Upper lobe of left lung (tissue), 6 donors: ENCODE measurements around the gene M1AP. TPM values are rescaled to one million over a fixed set of nuclear protein-coding genes. Genes with fewer than 3 reads are reported as not detected.

Experiments used
- ATAC-seq, 2 donors: fragments of 200-7000 bp; cut with Tn5 transposase; one replicate each; pipeline ENCODE4 v1.9.1; 2022; ENCODE audit warnings: mild to moderate bottlenecking in 2 of 2, moderate library complexity in 2 of 2; ENCODE audit not compliant: low FRiP score in 2 of 2
- DNase-seq, 2 donors: peaks; one replicate each; pipeline ENCODE4 v3.0.0-alpha.2; 2019 to 2020
- H3K27ac ChIP-seq, 4 donors: fragments of 200-600 bp; sonication (generic); one replicate each; pipeline ENCODE4 v1.5.1; 2016 to 2019
- H3K27me3 ChIP-seq, 4 donors: fragments of 200-600 bp; sonication (generic); one replicate each; pipeline ENCODE4 v1.5.1; 2017 to 2019
- H3K36me3 ChIP-seq, 4 donors: fragments of 200-600 bp; sonication (generic); one replicate each; pipeline ENCODE4 v1.5.1; 2016 to 2019
- H3K4me1 ChIP-seq, 4 donors: fragments of 200-600 bp; sonication (generic); one replicate each; pipeline ENCODE4 v1.5.1; 2018 to 2019
- H3K4me3 ChIP-seq, 4 donors: fragments of 200-600 bp; sonication (generic); one replicate each; pipeline ENCODE4 v1.5.1; 2017 to 2019; ENCODE audit warnings: mild to moderate bottlenecking in 2 of 4, moderate library complexity in 1 of 4
- H3K9me3 ChIP-seq, 4 donors: fragments of 200-600 bp; sonication (generic); one replicate each; pipeline ENCODE4 v1.5.1; 2018 to 2019
- EP300 ChIP-seq, 4 donors: sonication (generic); formaldehyde crosslinking; IDR thresholded peaks; one replicate each; pipeline ENCODE4 v1.5.1; 2017; ENCODE audit warnings: antibody characterized with exemption in 4 of 4, control low read depth in 2 of 4
- POLR2A ChIP-seq, 4 donors: fragments of 450-650 bp; IDR thresholded peaks; one replicate each; pipeline ENCODE4 v1.5.1; 2016 to 2017; ENCODE audit warnings: antibody characterized with exemption in 4 of 4, mild to moderate bottlenecking in 2 of 4
- POLR2AphosphoS5 ChIP-seq, 2 donors: sonication (generic); formaldehyde crosslinking; IDR thresholded peaks; one replicate each; pipeline ENCODE4 v1.5.1; 2017; ENCODE audit warnings: antibody characterized with exemption in 2 of 2
- WGBS, 2 donors: methylation state at CpG; one replicate each; pipeline ENCODE4 v1.1.5; 2017 to 2018; 5-methylcytosine and 5-hydroxymethylcytosine counted together
- total RNA-seq, 6 donors: library from RNA; depleted of rRNA in 4 of 6; stranded (reverse); fragments of >200 nt in 4 of 6; gene quantifications; one replicate each; pipeline versions ENCODE4 v1.1.0 to v1.2.1, GENCODE V29; 2016 to 2021
- TF ChIP-seq, protein P1 (sequence below), 6 experiments: fragments of 450-650 bp in 4 of 6; fragments of 200-600 bp in 2 of 6; sonication (generic) in 2 of 6; IDR thresholded peaks; one replicate each; pipeline ENCODE4 v1.5.1; 2016 to 2019; ENCODE audit warnings: antibody characterized with exemption in 6 of 6
- donor health status: DM: no; HTN: no; CAD: no; lungs with moderate emphysema.
- donor health status: DM: no; HTN: yes; CAD: no; lungs with severe emphysema.

Gene M1AP
- total RNA-seq, 6 donors from 2014 or later, result 0.91 to 6.3 (median 2.2) TPM; not detected in 2

DNA sequence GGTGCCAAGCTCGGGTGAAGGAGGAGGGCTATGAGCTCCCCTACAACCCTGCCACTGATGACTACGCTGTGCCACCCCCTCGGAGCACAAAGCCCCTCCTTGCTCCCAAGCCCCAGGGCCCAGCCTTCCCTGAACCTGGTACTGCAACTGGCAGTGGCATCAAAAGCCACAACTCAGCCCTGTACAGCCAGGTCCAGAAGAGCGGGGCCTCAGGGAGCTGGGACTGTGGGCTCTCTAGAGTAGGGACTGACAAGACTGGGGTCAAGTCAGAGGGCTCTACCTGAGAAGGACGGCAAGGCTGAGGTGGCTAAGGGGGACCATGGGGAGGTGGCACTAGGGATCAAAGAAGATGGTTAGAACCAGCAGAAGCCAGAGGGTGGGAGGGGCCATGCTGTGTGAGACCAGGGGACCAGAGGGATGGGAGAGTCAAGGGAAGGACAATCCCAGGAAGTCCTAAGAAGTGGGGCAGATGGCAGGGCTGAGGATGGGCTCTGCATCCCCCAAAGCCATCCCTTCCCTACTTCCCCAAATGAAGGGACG, 91.2 kb downstream of the M1AP start:
- peaks cover 11 to 25% (median 12%) of the 10 kb centered on the region in 4 donors for H3K4me1 ChIP-seq
- DNase-seq, result no peak

DNA sequence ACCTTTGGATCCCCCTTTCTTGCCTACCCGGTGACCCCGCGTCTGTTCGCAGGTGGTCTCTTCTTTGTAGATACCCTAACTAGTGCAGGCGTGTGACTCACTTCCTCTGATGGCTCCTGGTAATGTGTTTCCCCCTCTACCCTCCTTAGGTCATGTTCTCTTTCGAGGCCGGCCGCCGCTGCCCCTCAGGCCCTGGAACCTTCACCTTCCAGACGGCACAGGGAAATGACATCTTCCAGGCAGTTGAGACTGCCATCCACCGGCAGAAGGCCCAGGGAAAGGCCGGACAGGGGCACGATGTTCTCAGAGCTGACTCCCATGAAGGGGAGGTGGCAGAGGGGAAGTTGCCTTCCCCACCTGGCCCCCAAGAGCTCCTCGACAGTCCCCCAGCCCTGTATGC, 92.0 kb downstream of the M1AP start:
- no peak for ATAC-seq
- no peaks in the 10 kb centered on the region for H3K9me3 ChIP-seq
- peaks cover 11 to 25% (median 12%) of the 10 kb centered on the region in 4 donors for H3K4me1 ChIP-seq
- H3K27me3 ChIP-seq, result no peaks in the 10 kb centered on the region
- 77 to 87% methylated on average over 10 to 14 of the region's 14 CpGs for WGBS, 2 donors
- peak in 1 of 2 donors; percentile 80 for DNase-seq
- TF ChIP-seq, protein P1, sequence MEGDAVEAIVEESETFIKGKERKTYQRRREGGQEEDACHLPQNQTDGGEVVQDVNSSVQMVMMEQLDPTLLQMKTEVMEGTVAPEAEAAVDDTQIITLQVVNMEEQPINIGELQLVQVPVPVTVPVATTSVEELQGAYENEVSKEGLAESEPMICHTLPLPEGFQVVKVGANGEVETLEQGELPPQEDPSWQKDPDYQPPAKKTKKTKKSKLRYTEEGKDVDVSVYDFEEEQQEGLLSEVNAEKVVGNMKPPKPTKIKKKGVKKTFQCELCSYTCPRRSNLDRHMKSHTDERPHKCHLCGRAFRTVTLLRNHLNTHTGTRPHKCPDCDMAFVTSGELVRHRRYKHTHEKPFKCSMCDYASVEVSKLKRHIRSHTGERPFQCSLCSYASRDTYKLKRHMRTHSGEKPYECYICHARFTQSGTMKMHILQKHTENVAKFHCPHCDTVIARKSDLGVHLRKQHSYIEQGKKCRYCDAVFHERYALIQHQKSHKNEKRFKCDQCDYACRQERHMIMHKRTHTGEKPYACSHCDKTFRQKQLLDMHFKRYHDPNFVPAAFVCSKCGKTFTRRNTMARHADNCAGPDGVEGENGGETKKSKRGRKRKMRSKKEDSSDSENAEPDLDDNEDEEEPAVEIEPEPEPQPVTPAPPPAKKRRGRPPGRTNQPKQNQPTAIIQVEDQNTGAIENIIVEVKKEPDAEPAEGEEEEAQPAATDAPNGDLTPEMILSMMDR (IDR thresholded peaks at IDR 0.05), result no peak
- TF ChIP-seq EP300 (IDR thresholded peaks at IDR 0.05) (no peak), POLR2A (IDR thresholded peaks at IDR 0.05) (no peak), POLR2AphosphoS5 (IDR thresholded peaks at IDR 0.05) (no peak)
- peak overlapping the region in 3 of 4 donors; percentile 70 to 97 (median 73) for H3K4me3 ChIP-seq
- H3K36me3 ChIP-seq, result peaks cover 0 to 9% (median 7%) of the 10 kb centered on the region in 4 donors
- H3K27ac ChIP-seq, result peak overlapping the region in 2 of 4 donors; percentile 88 to 89

More for the DNA sequence above, 91.2 kb downstream of the M1AP start:
- no peak for ATAC-seq
- Histone ChIP-seq H3K36me3 (peaks cover 0 to 9% (median 7%) of the 10 kb centered on the region in 4 donors), H3K27ac (no peak overlapping the region), H3K27me3 (no peaks in the 10 kb centered on the region), H3K4me3 (no peak overlapping the region), H3K9me3 (no peaks in the 10 kb centered on the region)
- TF ChIP-seq, protein P1 (IDR thresholded peaks at IDR 0.05), result no peak
- no peak for TF ChIP-seq POLR2AphosphoS5 (IDR thresholded peaks at IDR 0.05)
- no peak for TF ChIP-seq POLR2A (IDR thresholded peaks at IDR 0.05)
- TF ChIP-seq EP300 (IDR thresholded peaks at IDR 0.05), result no peak
- 86 to 93% methylated on average over 2 to 6 of the region's 6 CpGs for WGBS, 2 donors

DNA sequence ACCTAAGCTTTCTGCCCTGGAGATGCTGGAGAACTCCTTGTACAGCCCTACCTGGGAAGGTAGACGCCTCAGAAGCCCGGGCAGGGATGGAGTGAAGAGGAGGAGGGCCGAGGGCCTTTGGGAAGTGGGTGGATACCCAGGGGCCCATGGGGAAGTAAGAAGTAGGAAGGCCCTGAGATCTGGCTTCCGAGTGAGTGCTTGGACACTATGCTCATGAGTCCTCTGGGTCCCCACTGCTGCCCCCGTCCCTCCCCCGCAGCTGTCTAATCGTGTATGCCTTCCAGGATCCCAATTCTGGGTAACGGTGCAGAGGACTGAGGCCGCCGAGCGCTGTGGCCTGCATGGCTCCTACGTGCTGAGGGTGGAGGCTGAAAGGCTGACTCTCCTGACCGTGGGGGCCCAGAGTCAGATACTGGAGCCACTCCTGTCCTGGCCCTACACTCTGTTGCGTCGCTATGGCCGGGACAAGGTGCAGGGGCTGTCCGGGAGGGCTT, 92.5 kb downstream of the M1AP start:
- H3K4me1 ChIP-seq, result peaks cover 11 to 25% (median 12%) of the 10 kb centered on the region in 4 donors
- peak; percentile 61 to 79 for DNase-seq
- H3K4me3 ChIP-seq, result peak overlapping the region; percentile 68 to 97 (median 72)
- no peaks in the 10 kb centered on the region for H3K9me3 ChIP-seq
- ATAC-seq, result peak in 1 of 2 donors; percentile 28
- TF ChIP-seq EP300 (IDR thresholded peaks at IDR 0.05) (no peak), POLR2A (IDR thresholded peaks at IDR 0.05) (no peak), POLR2AphosphoS5 (IDR thresholded peaks at IDR 0.05) (no peak)
- TF ChIP-seq, protein P1 (IDR thresholded peaks at IDR 0.05), result no peak
- peaks cover 0 to 9% (median 7%) of the 10 kb centered on the region in 4 donors for H3K36me3 ChIP-seq
- peak overlapping the region; percentile 87 to 89 (median 88) for H3K27ac ChIP-seq
- no peaks in the 10 kb centered on the region for H3K27me3 ChIP-seq
- WGBS, 2 donors, result 52 to 69% methylated on average over 11 to 17 of the region's 17 CpGs

DNA sequence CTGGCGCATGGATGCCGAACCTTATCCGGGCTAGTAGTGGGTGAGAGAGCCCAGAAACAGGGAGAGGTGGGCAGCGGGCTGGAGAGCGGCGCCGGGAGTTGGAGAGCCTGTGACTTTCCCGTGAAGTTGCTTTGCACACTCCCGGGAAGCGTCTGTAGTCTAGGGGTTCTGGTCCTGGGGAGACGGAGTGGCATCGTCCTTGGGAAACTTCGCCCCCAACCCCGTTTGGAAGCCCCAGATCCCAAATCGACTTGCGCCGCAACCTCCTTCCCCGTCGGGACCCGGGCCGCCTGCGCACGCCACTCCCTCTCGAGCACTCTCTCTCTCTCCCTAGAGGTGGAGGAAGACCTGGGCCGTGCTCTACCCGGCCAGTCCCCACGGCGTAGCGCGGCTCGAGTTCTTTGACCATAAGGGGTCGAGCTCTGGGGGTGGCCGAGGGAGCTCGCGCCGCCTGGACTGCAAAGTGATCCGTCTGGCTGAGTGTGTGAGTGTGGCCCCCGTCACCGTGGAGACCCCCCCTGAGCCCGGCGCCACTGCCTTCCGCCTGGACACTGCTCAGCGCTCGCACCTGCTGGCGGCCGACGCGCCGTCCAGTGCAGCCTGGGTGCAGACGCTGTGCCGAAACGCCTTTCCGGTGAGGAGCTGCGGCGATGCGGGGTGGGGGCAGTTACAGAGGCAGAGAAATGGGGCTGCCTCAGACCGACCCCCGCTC, 93.2 kb downstream of the M1AP start:
- ATAC-seq (peak; percentile 69 to 86), DNase-seq (peak; percentile 63 to 92)
- H3K36me3 ChIP-seq, result peaks cover 0 to 9% (median 7%) of the 10 kb centered on the region in 4 donors
- peak overlapping the region; percentile 87 to 89 (median 88) for H3K27ac ChIP-seq
- TF ChIP-seq, protein P1 (IDR thresholded peaks at IDR 0.05), result peak in 3 of 6 experiments; percentile 8 to 33 (median 24)
- TF ChIP-seq POLR2A (IDR thresholded peaks at IDR 0.05) (no peak), POLR2AphosphoS5 (IDR thresholded peaks at IDR 0.05) (no peak)
- WGBS, 2 donors, result 2 to 7% methylated on average over 41 to 47 of the region's 58 CpGs
- peaks cover 11 to 28% (median 13%) of the 10 kb centered on the region in 4 donors for H3K4me1 ChIP-seq
- H3K9me3 ChIP-seq, result no peaks in the 10 kb centered on the region
- no peaks in the 10 kb centered on the region for H3K27me3 ChIP-seq
- peak overlapping the region; percentile 68 to 97 (median 72) for H3K4me3 ChIP-seq
